NOMO-1 treated with dmso at 0.1 percent for 144 hours (cell line): Measurements from ENCODE around the gene CEMIP2.
"Not testable (repeated sequence)": the region's sequence is repeated elsewhere in the genome, so short reads cannot be mapped to it uniquely, and the experiment has no call there.

Experiments
- DNase-seq: peaks from one replicate; lab custom pipeline; 2025; ENCODE audit not compliant: unreplicated experiment; lab: John Stamatoyannopoulos, UW

Gene CEMIP2

GRCh38 chr9:71719562-71719961 lies 48.8 kb downstream of the CEMIP2 start:
- no peak for DNase-seq

- DNase-seq = no peak
These were observed 49.2 kb downstream of the CEMIP2 start for GRCh38 chr9:71719088-71719487.

- DNase-seq = no peak
These were observed 52.0 kb downstream of the CEMIP2 start for GRCh38 chr9:71716138-71716909.

- DNase-seq = no peak
These were observed 57.5 kb downstream of the CEMIP2 start for GRCh38 chr9:71710856-71711255.

- DNase-seq = no peak
These were observed 58.1 kb downstream of the CEMIP2 start for GRCh38 chr9:71710201-71710600.

- no peak for DNase-seq
These were observed 58.9 kb downstream of the CEMIP2 start for GRCh38 chr9:71709384-71709783.

- no peak for DNase-seq
These were observed 62.1 kb downstream of the CEMIP2 start for GRCh38 chr9:71706176-71706575.

- no peak for DNase-seq
These were observed 63.5 kb downstream of the CEMIP2 start for GRCh38 chr9:71704796-71705195.

- no peak for DNase-seq
These were observed 65.0 kb downstream of the CEMIP2 start for GRCh38 chr9:71703172-71703872.

GRCh38 chr9:71697882-71698281 lies 70.4 kb downstream of the CEMIP2 start:
- no peak for DNase-seq

- DNase-seq = no peak
These were observed 74.0 kb downstream of the CEMIP2 start for GRCh38 chr9:71694332-71694731.

- no peak for DNase-seq
These were observed 74.7 kb downstream of the CEMIP2 start for GRCh38 chr9:71693607-71694006.

- no peak for DNase-seq
These were observed 76.0 kb downstream of the CEMIP2 start for GRCh38 chr9:71692337-71692736.

- not testable (repeated sequence) for DNase-seq
These were observed 76.7 kb downstream of the CEMIP2 start for GRCh38 chr9:71691576-71691975.

GRCh38 chr9:71690689-71691435 lies 77.5 kb downstream of the CEMIP2 start:
- no peak for DNase-seq

- DNase-seq = no peak
These were observed 78.1 kb downstream of the CEMIP2 start for GRCh38 chr9:71690063-71690688.

GRCh38 chr9:71687676-71688075 lies 80.6 kb downstream of the CEMIP2 start:
- DNase-seq = no peak

GRCh38 chr9:71685988-71686387 lies 82.3 kb downstream of the CEMIP2 start:
- no peak for DNase-seq

GRCh38 chr9:71685394-71685793 lies 82.9 kb downstream of the CEMIP2 start:
- no peak for DNase-seq

- no peak for DNase-seq
These were observed 83.7 kb downstream of the CEMIP2 start for GRCh38 chr9:71684566-71684965.

GRCh38 chr9:71683598-71684235 lies 84.6 kb downstream of the CEMIP2 start:
- peak; percentile 15 for DNase-seq
